Naive B cell (primary cell): Measurements from ENCODE around the gene SPPL2C. TPM values are rescaled to one million over a fixed set of nuclear protein-coding genes. Genes with fewer than 3 reads are reported as not detected.

ENCODE experiments used
- ATAC-seq, 2 donors: fragments of 150-1000 bp; cut with Tn5 transposase; 2 replicates each; pipeline ENCODE4 v1.10.0; 2021; ENCODE audit warnings: low read depth in 2 of 2, mild to moderate bottlenecking in 2 of 2, moderate library complexity in 2 of 2
- DNase-seq: peaks from one replicate; pipeline ENCODE4 v3.0.0; 2022
- H3K27ac Mint-ChIP-seq, 6 donors: one replicate each; pipeline ENCODE4 v1.8.0; 2020 to 2022; ENCODE audit warnings: mild to moderate bottlenecking in 6 of 6, mixed read lengths in 6 of 6, moderate library complexity in 5 of 6, inconsistent platforms in 2 of 6
- H3K27me3 Mint-ChIP-seq, 3 donors: one replicate each; pipeline ENCODE4 v1.8.0; 2021 to 2022; ENCODE audit warnings: mixed read lengths in 3 of 3, mild to moderate bottlenecking in 1 of 3
- H3K36me3 Mint-ChIP-seq, 2 donors: one replicate each; pipeline ENCODE4 v1.8.0; 2020 to 2022; ENCODE audit warnings: mixed read lengths in 2 of 2, inconsistent platforms in 1 of 2, mild to moderate bottlenecking in 1 of 2
- H3K4me1 Mint-ChIP-seq, 3 donors: one replicate each; pipeline ENCODE4 v1.8.0; 2020 to 2022; ENCODE audit warnings: mixed read lengths in 3 of 3, inconsistent platforms in 1 of 3, mild to moderate bottlenecking in 1 of 3, moderate library complexity in 1 of 3
- H3K4me3 Mint-ChIP-seq, 8 donors: one replicate each; pipeline ENCODE4 v1.8.0; 2020 to 2022; ENCODE audit warnings: mild to moderate bottlenecking in 8 of 8, mixed read lengths in 8 of 8, moderate library complexity in 8 of 8, inconsistent platforms in 2 of 8
- H3K9me3 Mint-ChIP-seq, 7 donors: one replicate each; pipeline ENCODE4 v1.8.0; 2020 to 2022; ENCODE audit warnings: mixed read lengths in 7 of 7, mild to moderate bottlenecking in 5 of 7, inconsistent platforms in 2 of 7, moderate library complexity in 1 of 7
- polyA plus RNA-seq, 6 donors: library from polyadenylated mRNA; unstranded; fragments of 300-500 nt; fragmentation: Illumina TruSeq; gene quantifications; one replicate each; pipeline ENCODE4 v1.2.3, GENCODE V29; 2021; ENCODE audit warnings: low read depth in 6 of 6

Gene SPPL2C
- polyA plus RNA-seq: not detected

DNA sequence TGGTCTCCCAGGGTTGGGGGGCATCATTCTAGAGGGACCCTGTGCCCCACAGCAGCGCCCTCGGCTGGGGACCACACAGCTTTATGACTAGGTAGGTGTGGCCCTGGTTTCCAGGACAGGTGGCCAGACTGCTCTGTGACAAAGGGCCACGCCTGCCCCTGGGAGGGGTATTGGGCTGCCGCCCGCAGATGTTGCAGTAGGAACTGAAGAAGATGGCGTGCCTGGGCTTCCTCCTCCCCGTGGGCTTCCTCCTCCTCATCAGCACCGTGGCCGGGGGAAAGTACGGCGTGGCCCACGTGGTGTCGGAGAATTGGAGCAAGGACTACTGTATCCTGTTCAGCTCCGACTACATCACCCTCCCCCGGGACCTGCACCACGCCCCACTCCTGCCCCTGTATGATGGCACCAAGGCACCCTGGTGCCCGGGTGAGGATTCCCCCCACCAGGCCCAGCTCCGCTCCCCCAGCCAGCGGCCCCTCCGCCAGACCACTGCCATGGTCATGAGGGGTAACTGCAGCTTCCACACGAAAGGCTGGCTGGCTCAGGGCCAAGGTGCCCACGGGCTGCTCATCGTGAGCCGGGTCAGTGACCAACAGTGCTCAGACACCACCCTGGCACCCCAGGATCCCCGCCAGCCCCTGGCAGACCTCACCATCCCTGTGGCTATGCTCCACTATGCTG lies at the start of gene SPPL2C:
SPPL2C (plus strand) TSS at position 187 of the 681 bp plus-strand sequence; CDS start at position 213, 26 bp downstream.
- Mint-ChIP-seq H3K4me3 (no peak within 1 kb of the TSS), H3K27me3 (peaks cover 0 to 21% (median 19%) of the 10 kb centered on the region in 3 donors), H3K4me1 (no peaks in the 10 kb centered on the region), H3K36me3 (no peaks in the 10 kb centered on the region), H3K27ac (no peak within 1 kb of the TSS), H3K9me3 (no peaks in the 10 kb centered on the region)
- no peak for DNase-seq
- ATAC-seq: no peak

DNA sequence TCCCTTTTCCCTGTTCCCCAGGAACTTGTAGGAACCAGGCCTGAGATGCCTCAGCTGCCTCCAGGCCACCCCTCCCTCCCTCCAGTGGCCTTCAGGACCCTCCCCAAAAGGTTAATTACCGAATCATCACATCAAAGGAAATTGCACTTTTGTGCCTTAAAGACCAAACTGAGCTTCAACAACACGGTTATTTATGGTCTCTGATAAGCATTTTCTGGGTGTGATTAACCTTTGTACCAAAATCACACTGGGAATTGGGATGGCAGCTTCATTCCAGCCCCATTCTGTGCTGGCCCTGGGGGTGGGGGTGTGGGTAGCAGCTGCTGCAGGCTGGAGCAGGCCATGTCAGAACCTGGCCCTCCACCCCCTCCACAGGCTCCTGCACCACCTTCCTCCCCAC lies 43.9 kb upstream of the SPPL2C start:
- DNase-seq: no peak
- Mint-ChIP-seq H3K27me3 (peaks cover 42 to 80% (median 76%) of the 10 kb centered on the region in 3 donors), H3K9me3 (no peaks in the 10 kb centered on the region), H3K4me3 (no peak overlapping the region), H3K4me1 (no peaks in the 10 kb centered on the region), H3K36me3 (no peaks in the 10 kb centered on the region), H3K27ac (no peak overlapping the region)
- ATAC-seq: no peak

DNA sequence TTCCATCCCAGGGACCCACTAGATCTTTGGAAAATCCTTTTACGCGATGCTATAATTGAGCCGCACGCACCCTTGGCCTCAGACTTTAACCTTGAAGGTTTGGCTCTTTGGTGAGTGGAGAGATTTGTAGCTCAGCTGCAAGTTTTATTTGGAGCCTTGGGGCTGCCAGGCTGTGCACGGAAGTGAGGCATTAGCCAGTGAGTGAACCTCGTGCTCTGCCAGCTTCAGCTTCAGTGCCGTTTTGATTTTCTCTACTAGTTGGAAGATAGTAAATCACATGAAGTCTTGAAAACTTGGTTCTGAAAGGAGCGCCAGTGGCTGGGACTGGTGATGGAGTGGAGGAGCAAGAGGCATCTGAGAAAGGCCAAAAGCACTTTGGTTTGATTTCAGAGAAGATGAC lies 43.3 kb upstream of the SPPL2C start:
- Mint-ChIP-seq H3K27me3 (peaks cover 44 to 80% (median 76%) of the 10 kb centered on the region in 3 donors), H3K4me1 (no peaks in the 10 kb centered on the region), H3K9me3 (no peaks in the 10 kb centered on the region), H3K27ac (peak overlapping the region in 1 of 6 donors; percentile 52), H3K36me3 (no peaks in the 10 kb centered on the region), H3K4me3 (no peak overlapping the region)
- ATAC-seq: no peak
- DNase-seq: no peak

DNA sequence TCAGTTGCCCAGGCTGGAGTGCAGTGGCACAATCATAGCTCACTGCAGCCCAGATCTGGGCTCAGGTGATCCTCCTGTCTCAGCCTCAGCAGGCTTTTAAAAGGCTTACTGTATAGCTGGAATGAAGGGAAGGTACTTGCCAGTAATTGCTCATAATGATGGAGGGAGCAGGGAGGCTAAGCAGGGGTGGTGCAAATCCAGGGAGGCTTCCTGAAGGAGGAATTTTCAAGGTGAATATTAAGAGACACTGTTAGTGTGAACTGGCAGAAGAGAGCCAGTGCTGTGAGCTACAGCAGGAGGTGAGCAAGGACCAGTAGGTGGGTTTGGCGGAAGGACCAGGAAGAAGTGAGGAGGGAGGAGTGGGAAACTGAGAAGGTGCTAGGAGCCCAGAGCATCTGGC lies 35.8 kb upstream of the SPPL2C start:
- Mint-ChIP-seq H3K36me3 (no peaks in the 10 kb centered on the region), H3K4me3 (no peak overlapping the region), H3K27me3 (peaks cover 23 to 54% (median 51%) of the 10 kb centered on the region in 3 donors), H3K4me1 (no peaks in the 10 kb centered on the region), H3K9me3 (no peaks in the 10 kb centered on the region), H3K27ac (no peak overlapping the region)
- no peak for DNase-seq
- ATAC-seq: no peak

DNA sequence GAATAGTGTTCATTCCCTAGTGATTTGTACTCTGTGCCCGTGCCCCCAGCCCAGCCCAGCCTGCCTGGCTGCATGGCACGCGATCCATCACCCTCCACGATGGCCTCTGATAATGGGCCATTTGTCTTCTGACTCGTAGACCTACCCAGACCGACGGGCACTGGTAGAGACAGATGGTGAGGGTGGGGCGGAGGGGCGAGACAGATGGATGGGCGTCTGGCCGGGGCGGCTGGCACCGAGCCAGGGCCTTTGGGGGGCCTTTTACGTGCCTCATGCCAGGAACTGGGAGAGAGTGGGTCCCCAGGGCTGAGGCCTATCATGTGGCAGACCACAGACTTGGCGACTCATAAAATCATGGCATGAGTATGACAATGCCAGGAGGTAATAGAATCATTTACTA lies 35.2 kb upstream of the SPPL2C start:
- ATAC-seq (no peak), DNase-seq (no peak)
- H3K4me1 Mint-ChIP-seq: no peaks in the 10 kb centered on the region
- H3K27me3 Mint-ChIP-seq: peaks cover 24 to 54% (median 51%) of the 10 kb centered on the region in 3 donors
- H3K36me3 Mint-ChIP-seq: no peaks in the 10 kb centered on the region
- H3K27ac Mint-ChIP-seq: no peak overlapping the region
- no peak overlapping the region for H3K4me3 Mint-ChIP-seq
- no peaks in the 10 kb centered on the region for H3K9me3 Mint-ChIP-seq

DNA sequence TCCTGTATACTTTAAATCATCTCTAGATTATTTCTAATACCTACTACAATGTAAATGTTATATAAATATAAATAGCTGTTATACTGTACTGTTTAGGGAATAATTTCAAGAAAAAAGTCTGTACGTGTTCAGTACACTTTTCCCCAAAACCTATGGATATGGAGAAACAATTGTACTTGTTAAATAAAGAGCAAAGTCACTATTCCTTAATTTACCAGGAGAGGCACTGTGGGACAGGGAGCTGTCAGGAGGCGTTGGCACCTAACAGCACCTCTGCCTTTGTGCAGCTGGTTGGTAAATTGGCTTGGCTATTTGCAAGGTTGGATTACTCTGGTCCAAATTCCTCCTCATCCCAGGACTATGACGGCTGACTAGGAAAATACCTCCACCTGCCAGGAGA lies 32.6 kb upstream of the SPPL2C start:
- H3K4me1 Mint-ChIP-seq: no peaks in the 10 kb centered on the region
- DNase-seq (no peak), ATAC-seq (no peak)
- H3K9me3 Mint-ChIP-seq: no peaks in the 10 kb centered on the region
- peaks cover 15 to 39% (median 32%) of the 10 kb centered on the region in 3 donors for H3K27me3 Mint-ChIP-seq
- no peaks in the 10 kb centered on the region for H3K36me3 Mint-ChIP-seq
- no peak overlapping the region for H3K4me3 Mint-ChIP-seq
- H3K27ac Mint-ChIP-seq: no peak overlapping the region

DNA sequence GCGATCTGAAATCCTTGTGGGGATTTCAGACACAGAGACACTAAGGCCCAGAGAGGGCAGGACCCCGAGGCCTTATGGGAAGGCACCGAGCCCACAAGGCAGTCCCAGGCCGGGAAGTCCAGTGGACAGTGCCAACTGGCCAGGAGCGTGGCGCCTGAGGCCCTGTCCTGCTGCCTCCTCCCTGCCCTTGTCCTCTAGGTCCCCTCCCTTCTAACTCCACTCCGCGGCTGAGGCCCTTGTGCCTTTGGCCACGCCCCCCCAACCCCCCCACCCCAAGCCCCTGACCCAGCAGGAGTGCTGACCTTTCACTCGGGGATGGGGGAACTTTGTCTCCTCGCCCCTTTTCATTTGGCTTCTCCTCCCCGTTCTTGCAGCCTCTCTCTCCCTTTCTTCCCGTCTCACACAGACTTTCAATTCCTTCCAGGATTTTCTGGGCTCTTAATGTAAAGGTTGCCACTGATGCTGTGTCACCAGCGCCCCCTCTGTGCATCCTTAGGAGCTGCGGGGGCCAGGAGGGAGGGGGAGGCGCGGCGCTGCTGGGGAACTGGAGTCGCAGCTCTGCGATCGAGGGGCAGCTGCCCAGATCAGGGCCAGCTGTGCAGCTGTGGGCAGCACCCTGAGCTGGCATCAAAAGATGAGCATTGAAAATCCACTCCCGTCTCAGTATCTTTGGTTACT lies 31.5 kb upstream of the SPPL2C start:
- Mint-ChIP-seq H3K27me3 (peaks cover 15 to 35% (median 30%) of the 10 kb centered on the region in 3 donors), H3K36me3 (no peaks in the 10 kb centered on the region), H3K9me3 (no peaks in the 10 kb centered on the region), H3K4me3 (no peak overlapping the region), H3K4me1 (no peaks in the 10 kb centered on the region), H3K27ac (no peak overlapping the region)
- ATAC-seq: no peak
- no peak for DNase-seq

- Mint-ChIP-seq H3K27ac (no peak overlapping the region), H3K9me3 (no peaks in the 10 kb centered on the region), H3K4me3 (no peak overlapping the region), H3K4me1 (no peaks in the 10 kb centered on the region), H3K27me3 (peaks cover 9 to 36% (median 35%) of the 10 kb centered on the region in 3 donors), H3K36me3 (no peaks in the 10 kb centered on the region)
- DNase-seq (no peak), ATAC-seq (no peak)
These were observed 29.8 kb upstream of the SPPL2C start for GRCh38 chr17:45814622-45815606.

- Mint-ChIP-seq H3K27ac (peak overlapping the region in 1 of 6 donors; percentile 47), H3K27me3 (peaks cover 9 to 42% (median 35%) of the 10 kb centered on the region in 3 donors), H3K9me3 (no peaks in the 10 kb centered on the region), H3K36me3 (no peaks in the 10 kb centered on the region), H3K4me1 (no peaks in the 10 kb centered on the region), H3K4me3 (no peak overlapping the region)
- DNase-seq: no peak
- ATAC-seq: no peak
These were observed 28.9 kb upstream of the SPPL2C start for GRCh38 chr17:45815752-45816151.

DNA sequence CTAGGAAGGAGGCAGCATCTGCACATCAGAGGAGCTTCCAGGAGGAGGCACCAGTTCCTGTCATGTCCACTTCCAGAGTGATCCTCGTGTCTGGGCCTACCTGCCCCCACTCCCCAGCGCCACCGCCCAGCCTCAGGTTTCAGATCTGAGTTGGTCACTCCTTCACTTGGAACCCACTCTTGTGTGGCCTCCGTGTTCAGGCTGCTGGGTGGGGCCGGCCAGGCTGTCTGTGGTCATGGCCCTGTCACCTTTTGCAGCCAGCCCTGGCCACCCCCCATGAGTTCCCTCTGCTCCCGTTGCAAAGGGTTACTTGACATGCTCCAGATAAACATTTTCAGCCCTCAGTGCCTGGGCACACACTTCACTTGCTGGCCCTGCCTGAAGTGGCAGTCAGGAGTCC lies 26.6 kb upstream of the SPPL2C start:
- Mint-ChIP-seq H3K27me3 (peaks cover 4 to 32% (median 25%) of the 10 kb centered on the region in 3 donors), H3K9me3 (no peaks in the 10 kb centered on the region), H3K27ac (no peak overlapping the region), H3K4me1 (no peaks in the 10 kb centered on the region), H3K4me3 (no peak overlapping the region), H3K36me3 (no peaks in the 10 kb centered on the region)
- no peak for ATAC-seq
- no peak for DNase-seq

GRCh38 chr17:45818699-45819098 lies 26.0 kb upstream of the SPPL2C start:
- H3K36me3 Mint-ChIP-seq: no peaks in the 10 kb centered on the region
- peak overlapping the region in 1 of 6 donors; percentile 26 for H3K27ac Mint-ChIP-seq

DNA sequence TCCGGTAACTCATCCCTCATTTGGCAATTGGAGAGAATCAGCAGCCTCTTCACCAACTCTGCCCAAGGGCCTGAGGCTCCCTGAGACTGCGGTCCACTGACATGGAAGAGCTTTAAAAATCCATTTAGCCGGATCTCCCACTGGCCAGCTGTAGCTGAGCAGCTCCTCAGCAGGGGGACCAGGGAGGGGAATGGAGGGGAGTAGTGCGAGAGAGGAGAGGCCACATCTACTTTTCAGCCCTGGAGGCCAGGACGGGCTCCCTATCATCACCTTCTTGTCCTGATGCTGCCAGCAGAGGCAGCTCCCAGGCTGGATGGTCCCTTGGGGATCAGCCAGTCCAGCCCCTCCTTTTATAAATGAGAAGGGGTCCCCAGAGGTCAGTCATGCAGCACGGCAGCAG lies 25.0 kb upstream of the SPPL2C start:
- peaks cover 0 to 24% (median 10%) of the 10 kb centered on the region in 3 donors for H3K27me3 Mint-ChIP-seq
- H3K27ac Mint-ChIP-seq: no peak overlapping the region
- H3K4me3 Mint-ChIP-seq: no peak overlapping the region
- no peak for DNase-seq
- no peaks in the 10 kb centered on the region for H3K9me3 Mint-ChIP-seq
- H3K36me3 Mint-ChIP-seq: no peaks in the 10 kb centered on the region
- H3K4me1 Mint-ChIP-seq: no peaks in the 10 kb centered on the region
- no peak for ATAC-seq

More at GRCh38 chr17:45818699-45819098, 26.0 kb upstream of the SPPL2C start:
- ATAC-seq (no peak), DNase-seq (no peak)
- Mint-ChIP-seq H3K9me3 (no peaks in the 10 kb centered on the region), H3K4me1 (no peaks in the 10 kb centered on the region), H3K4me3 (no peak overlapping the region), H3K27me3 (peaks cover 4 to 27% (median 19%) of the 10 kb centered on the region in 3 donors)

GRCh38 chr17:45820052-45820780 lies 24.5 kb upstream of the SPPL2C start:
- Mint-ChIP-seq H3K27me3 (peaks cover 0 to 22% (median 5%) of the 10 kb centered on the region in 3 donors), H3K4me3 (no peak overlapping the region), H3K36me3 (no peaks in the 10 kb centered on the region), H3K27ac (peak overlapping the region in 1 of 6 donors; percentile 47), H3K9me3 (no peaks in the 10 kb centered on the region), H3K4me1 (no peaks in the 10 kb centered on the region)
- no peak for DNase-seq
- ATAC-seq: no peak
